Jurkat, Clone E6-1 (cell line): ENCODE results near the gene CEACAM5.
"Not testable (repeated sequence)": the region's sequence is repeated elsewhere in the genome, so short reads cannot be mapped to it uniquely, and the experiment has no call there.

ENCODE experiments used
- DNase-seq: peaks from one replicate; pipeline ENCODE4 v3.0.0-alpha.2; 2011; ENCODE audit warnings: low read depth, low spot score
- H3K4me3 ChIP-seq: 2 replicates; pipeline ENCODE4 v1.5.1; 2011; ENCODE audit warnings: mild to moderate bottlenecking, low read length, control low read depth, moderate library complexity

Gene CEACAM5

DNA sequence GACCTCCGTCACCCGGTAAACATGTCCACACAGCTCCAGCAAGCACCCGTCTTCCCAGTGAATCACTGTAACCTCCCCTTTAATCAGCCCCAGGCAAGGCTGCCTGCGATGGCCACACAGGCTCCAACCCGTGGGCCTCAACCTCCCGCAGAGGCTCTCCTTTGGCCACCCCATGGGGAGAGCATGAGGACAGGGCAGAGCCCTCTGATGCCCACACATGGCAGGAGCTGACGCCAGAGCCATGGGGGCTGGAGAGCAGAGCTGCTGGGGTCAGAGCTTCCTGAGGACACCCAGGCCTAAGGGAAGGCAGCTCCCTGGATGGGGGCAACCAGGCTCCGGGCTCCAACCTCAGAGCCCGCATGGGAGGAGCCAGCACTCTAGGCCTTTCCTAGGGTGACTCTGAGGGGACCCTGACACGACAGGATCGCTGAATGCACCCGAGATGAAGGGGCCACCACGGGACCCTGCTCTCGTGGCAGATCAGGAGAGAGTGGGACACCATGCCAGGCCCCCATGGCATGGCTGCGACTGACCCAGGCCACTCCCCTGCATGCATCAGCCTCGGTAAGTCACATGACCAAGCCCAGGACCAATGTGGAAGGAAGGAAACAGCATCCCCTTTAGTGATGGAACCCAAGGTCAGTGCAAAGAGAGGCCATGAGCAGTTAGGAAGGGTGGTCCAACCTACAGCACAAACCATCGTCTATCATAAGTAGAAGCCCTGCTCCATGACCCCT, 9.0 kb upstream of the CEACAM5 start:
- no peak overlapping the region for H3K4me3 ChIP-seq
- DNase-seq = no peak

DNA sequence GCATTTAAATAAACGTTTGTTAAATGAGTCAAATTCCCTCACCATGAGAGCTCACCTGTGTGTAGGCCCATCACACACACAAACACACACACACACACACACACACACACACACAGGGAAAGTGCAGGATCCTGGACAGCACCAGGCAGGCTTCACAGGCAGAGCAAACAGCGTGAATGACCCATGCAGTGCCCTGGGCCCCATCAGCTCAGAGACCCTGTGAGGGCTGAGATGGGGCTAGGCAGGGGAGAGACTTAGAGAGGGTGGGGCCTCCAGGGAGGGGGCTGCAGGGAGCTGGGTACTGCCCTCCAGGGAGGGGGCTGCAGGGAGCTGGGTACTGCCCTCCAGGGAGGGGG, 8.5 kb upstream of the CEACAM5 start:
- no peak overlapping the region for H3K4me3 ChIP-seq
- DNase-seq = no peak

DNA sequence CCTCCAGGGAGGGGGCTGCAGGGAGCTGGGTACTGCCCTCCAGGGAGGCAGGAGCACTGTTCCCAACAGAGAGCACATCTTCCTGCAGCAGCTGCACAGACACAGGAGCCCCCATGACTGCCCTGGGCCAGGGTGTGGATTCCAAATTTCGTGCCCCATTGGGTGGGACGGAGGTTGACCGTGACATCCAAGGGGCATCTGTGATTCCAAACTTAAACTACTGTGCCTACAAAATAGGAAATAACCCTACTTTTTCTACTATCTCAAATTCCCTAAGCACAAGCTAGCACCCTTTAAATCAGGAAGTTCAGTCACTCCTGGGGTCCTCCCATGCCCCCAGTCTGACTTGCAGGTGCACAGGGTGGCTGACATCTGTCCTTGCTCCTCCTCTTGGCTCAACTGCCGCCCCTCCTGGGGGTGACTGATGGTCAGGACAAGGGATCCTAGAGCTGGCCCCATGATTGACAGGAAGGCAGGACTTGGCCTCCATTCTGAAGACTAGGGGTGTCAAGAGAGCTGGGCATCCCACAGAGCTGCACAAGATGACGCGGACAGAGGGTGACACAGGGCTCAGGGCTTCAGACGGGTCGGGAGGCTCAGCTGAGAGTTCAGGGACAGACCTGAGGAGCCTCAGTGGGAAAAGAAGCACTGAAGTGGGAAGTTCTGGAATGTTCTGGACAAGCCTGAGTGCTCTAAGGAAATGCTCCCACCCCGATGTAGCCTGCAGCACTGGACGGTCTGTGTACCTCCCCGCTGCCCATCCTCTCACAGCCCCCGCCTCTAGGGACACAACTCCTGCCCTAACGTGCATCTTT, 7.8 kb upstream of the CEACAM5 start:
- no peak for DNase-seq
- H3K4me3 ChIP-seq = no peak overlapping the region

DNA sequence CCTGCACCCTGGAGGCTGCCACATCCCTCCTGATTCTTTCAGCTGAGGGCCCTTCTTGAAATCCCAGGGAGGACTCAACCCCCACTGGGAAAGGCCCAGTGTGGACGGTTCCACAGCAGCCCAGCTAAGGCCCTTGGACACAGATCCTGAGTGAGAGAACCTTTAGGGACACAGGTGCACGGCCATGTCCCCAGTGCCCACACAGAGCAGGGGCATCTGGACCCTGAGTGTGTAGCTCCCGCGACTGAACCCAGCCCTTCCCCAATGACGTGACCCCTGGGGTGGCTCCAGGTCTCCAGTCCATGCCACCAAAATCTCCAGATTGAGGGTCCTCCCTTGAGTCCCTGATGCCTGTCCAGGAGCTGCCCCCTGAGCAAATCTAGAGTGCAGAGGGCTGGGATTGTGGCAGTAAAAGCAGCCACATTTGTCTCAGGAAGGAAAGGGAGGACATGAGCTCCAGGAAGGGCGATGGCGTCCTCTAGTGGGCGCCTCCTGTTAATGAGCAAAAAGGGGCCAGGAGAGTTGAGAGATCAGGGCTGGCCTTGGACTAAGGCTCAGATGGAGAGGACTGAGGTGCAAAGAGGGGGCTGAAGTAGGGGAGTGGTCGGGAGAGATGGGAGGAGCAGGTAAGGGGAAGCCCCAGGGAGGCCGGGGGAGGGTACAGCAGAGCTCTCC, 6.9 kb upstream of the CEACAM5 start:
- no peak overlapping the region for H3K4me3 ChIP-seq
- no peak for DNase-seq

DNA sequence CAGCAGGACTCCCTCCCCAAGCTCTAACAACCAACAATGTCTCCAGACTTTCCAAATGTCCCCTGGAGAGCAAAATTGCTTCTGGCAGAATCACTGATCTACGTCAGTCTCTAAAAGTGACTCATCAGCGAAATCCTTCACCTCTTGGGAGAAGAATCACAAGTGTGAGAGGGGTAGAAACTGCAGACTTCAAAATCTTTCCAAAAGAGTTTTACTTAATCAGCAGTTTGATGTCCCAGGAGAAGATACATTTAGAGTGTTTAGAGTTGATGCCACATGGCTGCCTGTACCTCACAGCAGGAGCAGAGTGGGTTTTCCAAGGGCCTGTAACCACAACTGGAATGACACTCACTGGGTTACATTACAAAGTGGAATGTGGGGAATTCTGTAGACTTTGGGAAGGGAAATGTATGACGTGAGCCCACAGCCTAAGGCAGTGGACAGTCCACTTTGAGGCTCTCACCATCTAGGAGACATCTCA, 6.2 kb upstream of the CEACAM5 start:
- H3K4me3 ChIP-seq = no peak overlapping the region
- DNase-seq = no peak

DNA sequence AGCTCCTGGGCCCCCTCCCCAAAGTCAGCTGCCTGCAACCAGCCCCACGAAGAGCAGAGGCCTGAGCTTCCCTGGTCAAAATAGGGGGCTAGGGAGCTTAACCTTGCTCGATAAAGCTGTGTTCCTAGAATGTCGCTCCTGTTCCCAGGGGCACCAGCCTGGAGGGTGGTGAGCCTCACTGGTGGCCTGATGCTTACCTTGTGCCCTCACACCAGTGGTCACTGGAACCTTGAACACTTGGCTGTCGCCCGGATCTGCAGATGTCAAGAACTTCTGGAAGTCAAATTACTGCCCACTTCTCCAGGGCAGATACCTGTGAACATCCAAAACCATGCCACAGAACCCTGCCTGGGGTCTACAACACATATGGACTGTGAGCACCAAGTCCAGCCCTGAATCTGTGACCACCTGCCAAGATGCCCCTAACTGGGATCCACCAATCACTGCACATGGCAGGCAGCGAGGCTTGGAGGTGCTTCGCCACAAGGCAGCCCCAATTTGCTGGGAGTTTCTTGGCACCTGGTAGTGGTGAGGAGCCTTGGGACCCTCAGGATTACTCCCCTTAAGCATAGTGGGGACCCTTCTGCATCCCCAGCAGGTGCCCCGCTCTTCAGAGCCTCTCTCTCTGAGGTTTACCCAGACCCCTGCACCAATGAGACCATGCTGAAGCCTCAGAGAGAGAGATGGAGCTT, 4.7 kb upstream of the CEACAM5 start:
- DNase-seq = no peak
- H3K4me3 ChIP-seq = no peak overlapping the region

DNA sequence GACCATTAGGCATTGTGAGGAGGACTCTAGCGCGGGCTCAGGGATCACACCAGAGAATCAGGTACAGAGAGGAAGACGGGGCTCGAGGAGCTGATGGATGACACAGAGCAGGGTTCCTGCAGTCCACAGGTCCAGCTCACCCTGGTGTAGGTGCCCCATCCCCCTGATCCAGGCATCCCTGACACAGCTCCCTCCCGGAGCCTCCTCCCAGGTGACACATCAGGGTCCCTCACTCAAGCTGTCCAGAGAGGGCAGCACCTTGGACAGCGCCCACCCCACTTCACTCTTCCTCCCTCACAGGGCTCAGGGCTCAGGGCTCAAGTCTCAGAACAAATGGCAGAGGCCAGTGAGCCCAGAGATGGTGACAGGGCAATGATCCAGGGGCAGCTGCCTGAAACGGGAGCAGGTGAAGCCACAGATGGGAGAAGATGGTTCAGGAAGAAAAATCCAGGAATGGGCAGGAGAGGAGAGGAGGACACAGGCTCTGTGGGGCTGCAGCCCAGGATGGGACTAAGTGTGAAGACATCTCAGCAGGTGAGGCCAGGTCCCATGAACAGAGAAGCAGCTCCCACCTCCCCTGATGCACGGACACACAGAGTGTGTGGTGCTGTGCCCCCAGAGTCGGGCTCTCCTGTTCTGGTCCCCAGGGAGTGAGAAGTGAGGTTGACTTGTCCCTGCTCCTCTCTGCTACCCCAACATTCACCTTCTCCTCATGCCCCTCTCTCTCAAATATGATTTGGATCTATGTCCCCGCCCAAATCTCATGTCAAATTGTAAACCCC, 2.8 kb upstream of the CEACAM5 start:
- no peak overlapping the region for H3K4me3 ChIP-seq
- peak; percentile 10 for DNase-seq

DNA sequence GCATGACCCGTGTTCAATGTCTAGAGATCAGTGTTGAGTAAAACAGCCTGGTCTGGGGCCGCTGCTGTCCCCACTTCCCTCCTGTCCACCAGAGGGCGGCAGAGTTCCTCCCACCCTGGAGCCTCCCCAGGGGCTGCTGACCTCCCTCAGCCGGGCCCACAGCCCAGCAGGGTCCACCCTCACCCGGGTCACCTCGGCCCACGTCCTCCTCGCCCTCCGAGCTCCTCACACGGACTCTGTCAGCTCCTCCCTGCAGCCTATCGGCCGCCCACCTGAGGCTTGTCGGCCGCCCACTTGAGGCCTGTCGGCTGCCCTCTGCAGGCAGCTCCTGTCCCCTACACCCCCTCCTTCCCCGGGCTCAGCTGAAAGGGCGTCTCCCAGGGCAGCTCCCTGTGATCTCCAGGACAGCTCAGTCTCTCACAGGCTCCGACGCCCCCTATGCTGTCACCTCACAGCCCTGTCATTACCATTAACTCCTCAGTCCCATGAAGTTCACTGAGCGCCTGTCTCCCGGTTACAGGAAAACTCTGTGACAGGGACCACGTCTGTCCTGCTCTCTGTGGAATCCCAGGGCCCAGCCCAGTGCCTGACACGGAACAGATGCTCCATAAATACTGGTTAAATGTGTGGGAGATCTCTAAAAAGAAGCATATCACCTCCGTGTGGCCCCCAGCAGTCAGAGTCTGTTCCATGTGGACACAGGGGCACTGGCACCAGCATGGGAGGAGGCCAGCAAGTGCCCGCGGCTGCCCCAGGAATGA, 1.5 kb upstream of the CEACAM5 start:
- peak overlapping the region; percentile 13; the same call in 1 of the 2 replicates for H3K4me3 ChIP-seq
- DNase-seq = peak; percentile 55

DNA sequence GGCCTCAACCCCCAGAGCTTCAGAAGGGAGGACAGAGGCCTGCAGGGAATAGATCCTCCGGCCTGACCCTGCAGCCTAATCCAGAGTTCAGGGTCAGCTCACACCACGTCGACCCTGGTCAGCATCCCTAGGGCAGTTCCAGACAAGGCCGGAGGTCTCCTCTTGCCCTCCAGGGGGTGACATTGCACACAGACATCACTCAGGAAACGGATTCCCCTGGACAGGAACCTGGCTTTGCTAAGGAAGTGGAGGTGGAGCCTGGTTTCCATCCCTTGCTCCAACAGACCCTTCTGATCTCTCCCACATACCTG, 969 bp upstream of the CEACAM5 start:
- no peak overlapping the region for H3K4me3 ChIP-seq
- DNase-seq = no peak

DNA sequence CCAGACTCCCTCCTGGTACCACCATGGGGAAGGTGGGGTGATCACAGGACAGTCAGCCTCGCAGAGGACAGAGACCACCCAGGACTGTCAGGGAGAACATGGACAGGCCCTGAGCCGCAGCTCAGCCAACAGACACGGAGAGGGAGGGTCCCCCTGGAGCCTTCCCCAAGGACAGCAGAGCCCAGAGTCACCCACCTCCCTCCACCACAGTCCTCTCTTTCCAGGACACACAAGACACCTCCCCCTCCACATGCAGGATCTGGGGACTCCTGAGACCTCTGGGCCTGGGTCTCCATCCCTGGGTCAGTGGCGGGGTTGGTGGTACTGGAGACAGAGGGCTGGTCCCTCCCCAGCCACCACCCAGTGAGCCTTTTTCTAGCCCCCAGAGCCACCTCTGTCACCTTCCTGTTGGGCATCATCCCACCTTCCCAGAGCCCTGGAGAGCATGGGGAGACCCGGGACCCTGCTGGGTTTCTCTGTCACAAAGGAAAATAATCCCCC, 505 bp upstream of the CEACAM5 start:
- DNase-seq = no peak
- no peak overlapping the region for H3K4me3 ChIP-seq

DNA sequence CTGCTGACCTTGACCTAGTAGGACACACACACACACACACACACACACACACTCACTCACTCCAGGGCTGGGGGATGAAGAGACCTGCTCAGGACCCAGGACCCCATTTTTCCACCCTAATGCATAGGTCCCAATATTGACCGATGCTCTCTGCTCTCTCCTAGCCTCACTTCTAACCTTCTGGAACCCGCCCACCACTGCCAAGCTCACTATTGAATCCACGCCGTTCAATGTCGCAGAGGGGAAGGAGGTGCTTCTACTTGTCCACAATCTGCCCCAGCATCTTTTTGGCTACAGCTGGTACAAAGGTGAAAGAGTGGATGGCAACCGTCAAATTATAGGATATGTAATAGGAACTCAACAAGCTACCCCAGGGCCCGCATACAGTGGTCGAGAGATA, 1.1 kb downstream of the CEACAM5 start:
- H3K4me3 ChIP-seq, DNase-seq: not testable (repeated sequence)

DNA sequence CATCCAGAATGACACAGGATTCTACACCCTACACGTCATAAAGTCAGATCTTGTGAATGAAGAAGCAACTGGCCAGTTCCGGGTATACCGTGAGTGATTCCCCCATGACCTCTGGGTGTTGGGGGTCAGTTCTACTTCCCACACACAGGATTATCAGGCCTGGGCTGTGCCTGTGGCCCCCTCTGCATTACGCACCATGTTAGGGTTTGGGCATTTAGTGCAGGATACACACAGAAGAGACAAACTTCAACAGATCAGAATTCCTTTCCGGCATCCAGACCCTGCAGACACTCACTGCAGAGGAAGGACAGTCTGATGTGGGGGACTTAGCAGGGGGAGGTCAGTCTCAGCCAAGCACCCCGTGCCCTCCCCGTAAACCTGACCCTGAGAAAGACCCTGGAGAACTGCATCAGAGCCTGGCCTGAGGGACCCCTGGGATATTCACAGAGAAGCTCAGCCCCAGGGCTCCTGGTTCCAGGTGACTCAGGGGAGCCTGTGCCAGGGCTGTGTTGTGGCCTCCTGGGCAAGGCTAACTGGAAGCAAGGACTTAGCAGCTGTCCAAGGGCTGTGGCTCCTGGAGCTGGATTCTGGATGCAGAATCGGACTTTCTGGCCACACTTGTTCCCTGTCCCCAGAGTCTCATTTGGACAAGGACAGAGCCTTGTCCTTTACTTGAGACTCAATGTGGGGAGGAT, 1.7 kb downstream of the CEACAM5 start:
- H3K4me3 ChIP-seq = no peak overlapping the region
- DNase-seq = no peak

DNA sequence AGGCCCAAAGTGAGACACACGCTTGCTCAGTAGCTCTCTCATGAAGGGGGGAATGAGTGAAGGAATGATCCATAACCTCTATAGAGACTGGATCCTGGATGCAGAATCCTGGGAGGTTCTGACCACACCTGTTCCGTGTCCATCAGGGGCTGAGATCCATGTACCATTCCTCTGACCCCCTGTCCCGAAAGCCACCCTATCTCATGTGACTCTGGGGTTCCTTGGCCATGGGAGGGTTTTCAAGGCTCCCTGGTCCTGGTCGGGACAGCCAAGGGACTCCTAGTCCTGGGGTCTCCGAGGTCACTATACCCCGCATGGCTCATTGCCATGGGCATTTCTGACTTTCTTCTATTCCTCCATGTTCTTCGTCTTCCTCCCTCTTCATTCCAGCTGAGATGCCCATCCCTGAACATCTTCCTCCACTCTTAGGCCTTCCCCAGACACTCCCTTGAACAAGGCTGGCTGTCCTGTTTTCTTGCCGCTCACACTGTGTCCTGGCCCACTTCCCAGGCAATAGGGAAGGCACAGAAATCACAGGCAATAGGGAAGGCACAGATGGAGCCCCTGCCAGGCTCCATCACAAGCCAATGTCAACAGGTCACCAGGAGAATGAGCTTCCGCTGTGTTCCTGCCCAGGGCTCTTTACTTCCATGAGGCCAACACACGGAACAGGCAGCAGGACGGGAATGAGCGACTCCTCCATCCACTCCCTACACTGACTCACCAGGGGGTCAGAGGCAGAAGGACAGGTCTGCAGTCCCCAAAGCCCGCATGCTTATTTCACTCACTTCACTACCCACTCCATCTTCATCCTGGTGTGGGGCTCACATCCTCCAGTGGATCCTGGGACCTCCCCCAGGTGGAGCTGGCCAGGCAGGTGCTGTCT, 3.2 kb downstream of the CEACAM5 start:
- H3K4me3 ChIP-seq = no peak overlapping the region
- DNase-seq = no peak

DNA sequence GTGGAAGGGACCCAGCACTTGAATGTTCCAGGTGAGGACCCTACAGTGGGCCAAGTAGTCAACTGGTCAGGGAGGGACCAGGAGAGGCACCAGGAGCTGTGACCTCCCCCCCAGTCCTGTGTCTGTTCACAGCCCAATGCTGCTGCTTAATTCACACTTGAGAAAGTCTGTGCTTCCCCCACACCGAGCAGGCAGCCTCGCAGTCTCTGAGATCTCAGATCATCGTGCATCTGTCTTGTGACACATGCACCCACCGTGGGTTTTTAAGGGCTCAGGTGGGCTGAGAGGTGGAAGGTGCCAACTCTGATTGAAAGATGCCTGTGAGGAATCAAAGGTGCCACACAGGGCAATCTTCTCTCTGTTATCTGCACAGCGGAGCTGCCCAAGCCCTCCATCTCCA, 6.2 kb downstream of the CEACAM5 start:
- no peak for DNase-seq

DNA sequence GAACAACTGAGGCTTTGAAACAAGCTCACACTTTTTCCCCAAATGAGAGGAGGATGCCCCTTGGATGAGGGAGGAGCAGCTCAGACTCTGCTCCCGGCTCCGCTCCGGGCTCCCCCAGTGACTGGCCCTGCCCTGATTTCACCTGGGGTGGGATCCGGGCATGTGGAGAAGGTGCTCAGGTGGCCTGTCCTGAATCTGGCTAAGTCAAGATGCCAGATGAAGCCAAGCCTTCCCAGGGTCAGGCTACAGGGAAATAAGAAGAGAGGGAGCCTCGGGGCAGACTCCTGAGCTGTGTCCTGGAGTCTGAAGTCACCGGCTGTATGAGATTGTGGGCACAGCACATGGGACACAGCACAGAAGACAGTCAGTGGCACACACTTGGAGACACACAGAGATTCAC, 10.3 kb downstream of the CEACAM5 start:
- DNase-seq = no peak
- no peak overlapping the region for H3K4me3 ChIP-seq

More for the DNA sequence above, 6.2 kb downstream of the CEACAM5 start:
- H3K4me3 ChIP-seq = no peak overlapping the region

DNA sequence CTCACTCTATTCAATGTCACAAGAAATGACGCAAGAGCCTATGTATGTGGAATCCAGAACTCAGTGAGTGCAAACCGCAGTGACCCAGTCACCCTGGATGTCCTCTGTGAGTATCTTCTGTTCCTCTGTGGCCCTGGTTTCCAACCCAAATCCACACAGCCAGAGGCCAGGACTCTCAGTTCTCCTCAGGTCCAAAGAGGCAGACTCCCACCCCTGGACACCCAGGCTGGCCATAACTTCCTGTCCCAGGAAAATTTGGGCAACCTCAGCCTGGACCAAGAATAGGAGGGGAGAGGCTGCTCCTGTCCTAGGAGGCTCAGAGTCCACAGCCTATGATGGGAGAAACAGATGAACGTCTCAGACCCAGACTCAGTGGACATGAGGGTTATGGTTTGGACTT, 11.7 kb downstream of the CEACAM5 start:
- no peak overlapping the region for H3K4me3 ChIP-seq
- DNase-seq = no peak

DNA sequence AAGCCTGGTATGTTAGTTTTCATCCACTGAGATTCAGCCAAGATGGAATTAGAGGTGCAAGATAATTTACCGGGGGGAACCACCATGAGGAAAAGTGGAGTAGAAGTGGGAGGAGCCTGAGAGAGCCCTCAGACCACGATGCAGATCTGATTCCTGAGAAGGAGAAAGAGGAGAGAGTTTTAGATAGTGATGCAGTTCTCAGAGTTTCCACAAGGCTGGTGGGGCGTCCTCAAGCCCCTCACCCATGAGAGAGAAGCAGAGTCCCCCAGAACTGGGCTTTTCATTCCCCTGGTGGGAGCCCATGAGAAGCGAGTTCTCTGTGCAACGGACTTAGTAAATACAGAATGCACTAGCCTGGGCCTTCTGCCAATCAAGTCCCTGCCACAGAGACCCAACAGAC, 18.1 kb downstream of the CEACAM5 start:
- no peak overlapping the region for H3K4me3 ChIP-seq
- no peak for DNase-seq
